Measurements from ENCODE around the gene KATNAL1.

DNA sequence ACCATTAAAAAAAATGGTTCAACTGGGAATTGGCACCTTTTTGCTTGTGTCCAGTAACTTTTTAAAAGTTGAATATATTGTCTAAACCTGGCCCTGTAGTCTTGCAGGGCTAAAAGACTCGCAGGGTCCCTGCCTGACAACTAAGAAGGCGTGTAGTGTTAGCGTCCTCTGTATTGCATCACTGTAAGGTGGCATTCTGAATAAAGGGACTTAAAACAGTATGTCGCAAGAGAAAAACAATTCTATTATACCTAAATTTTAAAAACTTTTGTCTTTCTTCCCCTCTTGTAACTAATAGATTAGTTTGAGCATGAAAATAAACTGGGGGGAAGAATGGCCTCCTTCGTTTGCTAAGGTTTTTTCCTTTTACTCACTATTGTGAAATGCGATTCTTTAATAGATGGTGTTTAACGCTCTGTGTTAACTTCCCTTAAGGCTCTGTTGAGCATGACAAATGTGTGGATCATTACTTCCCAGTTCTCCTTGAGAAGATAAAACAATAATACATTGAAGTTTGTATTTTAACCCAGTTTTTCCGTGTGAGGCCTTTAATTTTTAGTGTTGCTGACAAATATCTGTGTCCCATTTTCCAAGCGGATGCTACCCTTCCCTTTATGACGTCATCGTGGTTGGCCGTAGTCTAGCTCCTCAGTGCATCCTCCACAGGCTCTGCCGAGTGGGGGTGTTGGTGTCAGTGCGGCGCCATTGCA, 134.6 kb downstream of the KATNAL1 start:
- TF ChIP-seq, protein P1, sequence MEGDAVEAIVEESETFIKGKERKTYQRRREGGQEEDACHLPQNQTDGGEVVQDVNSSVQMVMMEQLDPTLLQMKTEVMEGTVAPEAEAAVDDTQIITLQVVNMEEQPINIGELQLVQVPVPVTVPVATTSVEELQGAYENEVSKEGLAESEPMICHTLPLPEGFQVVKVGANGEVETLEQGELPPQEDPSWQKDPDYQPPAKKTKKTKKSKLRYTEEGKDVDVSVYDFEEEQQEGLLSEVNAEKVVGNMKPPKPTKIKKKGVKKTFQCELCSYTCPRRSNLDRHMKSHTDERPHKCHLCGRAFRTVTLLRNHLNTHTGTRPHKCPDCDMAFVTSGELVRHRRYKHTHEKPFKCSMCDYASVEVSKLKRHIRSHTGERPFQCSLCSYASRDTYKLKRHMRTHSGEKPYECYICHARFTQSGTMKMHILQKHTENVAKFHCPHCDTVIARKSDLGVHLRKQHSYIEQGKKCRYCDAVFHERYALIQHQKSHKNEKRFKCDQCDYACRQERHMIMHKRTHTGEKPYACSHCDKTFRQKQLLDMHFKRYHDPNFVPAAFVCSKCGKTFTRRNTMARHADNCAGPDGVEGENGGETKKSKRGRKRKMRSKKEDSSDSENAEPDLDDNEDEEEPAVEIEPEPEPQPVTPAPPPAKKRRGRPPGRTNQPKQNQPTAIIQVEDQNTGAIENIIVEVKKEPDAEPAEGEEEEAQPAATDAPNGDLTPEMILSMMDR (IDR thresholded peaks at IDR 0.05) = no peak
- TF ChIP-seq POLR2A (IDR thresholded peaks at IDR 0.05) = no peak
